Endothelial cell of umbilical vein (primary cell): ENCODE measurements around the gene CUX1. TPM values are rescaled to one million over a fixed set of nuclear protein-coding genes. Genes with fewer than 3 reads are reported as not detected.

Experiments
- BruUV-seq: library from RNA; stranded (reverse); fragments of 400-500 nt; replicated peaks from 2 replicates; lab custom pipeline; 2021; lab: Mats Ljungman, UMichigan
- CTCF ChIA-PET: fragments of 300-600, 350-600 bp; sonication (Branson Sonifier 250); formaldehyde crosslinking; loops from one replicate; lab custom pipeline; 2021; ENCODE audit warnings: antibody characterized with exemption, inconsistent platforms; lab: Charles Lee
- POLR2A ChIA-PET: fragments of 300-600, 350-600 bp; sonication (Branson Sonifier 250); formaldehyde crosslinking; loops from one replicate; lab custom pipeline; 2021; ENCODE audit warnings: antibody characterized with exemption, inconsistent platforms; lab: Charles Lee
- DNase-seq: peaks from one replicate; pipeline ENCODE4 v3.0.0-alpha.2; 2011; ENCODE audit warnings: low read depth, low spot score
- FAIRE-seq: peaks from 2 replicates; lab custom pipeline; 2011; peaks lifted over from hg19 to GRCh38; lab: Jason Lieb, UNC
- H2AFZ ChIP-seq: 2 replicates; pipeline ENCODE4 v1.6.0; 2012; ENCODE audit warnings: low read depth, low read length, control low read depth, inconsistent platforms
- H3K27ac ChIP-seq: 2 replicates; pipeline ENCODE4 v1.5.1; 2011; ENCODE audit warnings: low read depth, mild to moderate bottlenecking, control low read depth, low read length, moderate library complexity; ENCODE audit not compliant: insufficient read depth
- H3K27me3 ChIP-seq, 2 experiments: 2 replicates each; pipeline versions ENCODE4 v1.6.0 to v1.6.1; 2011; ENCODE audit warnings: low read length in 2 of 2, mixed read lengths in 1 of 2; ENCODE audit not compliant: control insufficient read depth in 2 of 2, insufficient read depth in 2 of 2
- H3K36me3 ChIP-seq, 2 experiments: 2 replicates in 1 of 2; 3 replicates in 1 of 2; pipeline ENCODE4 v1.5.1; 2011; ENCODE audit warnings: low read length in 2 of 2, mild to moderate bottlenecking in 1 of 2, moderate library complexity in 1 of 2; ENCODE audit not compliant: control insufficient read depth in 2 of 2, insufficient read depth in 2 of 2; ENCODE audit errors: extremely low read depth in 1 of 2
- H3K4me1 ChIP-seq: 3 replicates; pipeline ENCODE4 v1.5.1; 2011; ENCODE audit warnings: mild to moderate bottlenecking, low read length; ENCODE audit not compliant: control insufficient read depth, insufficient read depth; ENCODE audit errors: extremely low read depth
- H3K4me2 ChIP-seq: 2 replicates; pipeline ENCODE4 v1.6.1; 2011; ENCODE audit warnings: low read length, control low read depth, mixed read lengths; ENCODE audit not compliant: insufficient read depth
- H3K4me3 ChIP-seq, 3 experiments: fragments of 200-600 bp in 1 of 3; sonication (generic), shearing (Covaris generic) in 1 of 3; replicated peaks in 1 of 3; 2 replicates each; pipeline ENCODE4 v1.5.1; 2011 to 2016; ENCODE audit warnings: control low read depth in 3 of 3, low read length in 3 of 3, mild to moderate bottlenecking in 2 of 3, inconsistent platforms in 1 of 3, low read depth in 1 of 3, moderate library complexity in 1 of 3; ENCODE audit not compliant: insufficient read depth in 1 of 3
- H3K79me2 ChIP-seq: 2 replicates; pipeline ENCODE4 v1.6.0; 2012; ENCODE audit warnings: low read length, inconsistent platforms; ENCODE audit not compliant: control insufficient read depth, insufficient read depth
- H3K9ac ChIP-seq: replicated peaks from 2 replicates; pipeline ENCODE3; 2011; ENCODE audit warnings: low read length, control low read depth; ENCODE audit not compliant: insufficient read depth; ENCODE audit errors: extremely low read depth
- H3K9me1 ChIP-seq: replicated peaks from 3 replicates; pipeline ENCODE4 v1.6.0; 2011; ENCODE audit warnings: mild to moderate bottlenecking, low read length; ENCODE audit not compliant: control insufficient read depth, insufficient read depth; ENCODE audit errors: extremely low read depth
- H3K9me3 ChIP-seq: replicated peaks from 2 replicates; pipeline ENCODE4 v1.5.1; 2012; ENCODE audit warnings: low read length, inconsistent platforms; ENCODE audit not compliant: control insufficient read depth, insufficient read depth
- H4K20me1 ChIP-seq: replicated peaks from 2 replicates; pipeline ENCODE3; 2011; ENCODE audit warnings: mild to moderate bottlenecking, low read length; ENCODE audit not compliant: control insufficient read depth, insufficient read depth; ENCODE audit errors: extremely low read depth
- CTCF ChIP-seq, 2 donors: IDR thresholded peaks; 1 replicate in 1 of 2; 2 replicates in 1 of 2; pipeline ENCODE4 v1.5.1; 2011; ENCODE audit warnings: low read length in 2 of 2, mild to moderate bottlenecking in 2 of 2, moderate library complexity in 2 of 2, control low read depth in 1 of 2, inconsistent platforms in 1 of 2, low read depth in 1 of 2; ENCODE audit not compliant: insufficient read depth in 1 of 2; ENCODE audit errors: extremely low read depth in 1 of 2
- EZH2 ChIP-seq: IDR thresholded peaks from 2 replicates; pipeline ENCODE4 v1.6.1; 2012; ENCODE audit warnings: borderline replicate concordance, low read depth, mild to moderate bottlenecking, moderate library complexity, low read length, inconsistent platforms; ENCODE audit not compliant: severe bottlenecking
- JUN ChIP-seq: IDR thresholded peaks from 2 replicates; pipeline ENCODE4 v1.6.1; 2011; ENCODE audit warnings: borderline replicate concordance, low read depth; ENCODE audit not compliant: insufficient read length, insufficient read depth
- MAX ChIP-seq: IDR thresholded peaks from 2 replicates; pipeline ENCODE4 v1.6.1; 2011; ENCODE audit not compliant: insufficient read depth, insufficient read length
- POLR2AphosphoS5 ChIP-seq: IDR thresholded peaks from 2 replicates; pipeline ENCODE4 v1.6.1; 2012; ENCODE audit warnings: low read depth, mild to moderate bottlenecking, control low read depth, low read length, moderate library complexity; ENCODE audit not compliant: insufficient read depth
- dilution Hi-C: fragments of 300-500 bp; cut with MboI; formaldehyde crosslinking; loops from one replicate; pipeline ENCODE4 v1.15.0; 2019; ENCODE audit warnings: low sequenced_read_pairs; ENCODE audit not compliant: extremely low pct_ligation_motif_present
- intact Hi-C: fragments of 100-400 bp; cut with micrococcal nuclease; formaldehyde crosslinking; loops from one replicate; pipeline ENCODE4 v1.10.0; 2022
- polyA plus RNA-seq, 4 experiments: library from polyadenylated mRNA; depleted of rRNA in 3 of 4; stranded (reverse) in 3 of 4; unstranded in 1 of 4; fragments of >200 nt; gene quantifications; 2 replicates each; pipeline versions ENCODE4 v1.2.1 to v1.2.3, GENCODE V29; 2011 to 2012; ENCODE audit warnings: missing spikeins in 1 of 4
- total RNA-seq: library from RNA; stranded (reverse); gene quantifications from 2 replicates; pipeline ENCODE4 v1.2.3, GENCODE V29; 2021

Gene CUX1
- total and polyA plus RNA-seq, 2 donors (not counting 3 experiments of a cell fraction or from before 2014, with no cell fraction given): 13.8 to 49.8 TPM

GRCh38 chr7:101870361-101871062, 53.1 kb downstream of the CUX1 start:
- POLR2A ChIA-PET: no interaction called here
- Histone ChIP-seq H3K4me1 (no peaks in the 10 kb centered on the region), H2AFZ (no peak overlapping the region), H3K36me3 (no peaks in the 10 kb centered on the region), H3K9ac (no peak overlapping the region), H3K4me2 (no peak overlapping the region), H3K9me1 (no peaks in the 10 kb centered on the region), H3K79me2 (peaks cover 8% of the 10 kb centered on the region), H3K27ac (no peak overlapping the region), H3K27me3 (no peaks in the 10 kb centered on the region), H3K9me3 (no peaks in the 10 kb centered on the region), H4K20me1 (no peaks in the 10 kb centered on the region), H3K4me3 (no peak overlapping the region)
- TF ChIP-seq POLR2AphosphoS5 (no peak), MAX (no peak), CTCF (IDR thresholded peaks at IDR 0.05; ENCODE audit: extremely low read depth in 1 of 2, insufficient read depth in 1 of 2, low read depth in 1 of 2, low read length in 2 of 2) (no peak), JUN (no peak), EZH2 (no peak)
- CTCF ChIA-PET: interaction anchor here (1.0 to 1.7 kb wide), 3 partner anchors 11 to 53 kb away, joined by 3 read pairs; no protein-coding TSS in a partner anchor
- no TSS peak for BruUV-seq
- intact Hi-C loops (no loop called here), dilution Hi-C loops (no loop called here)
- FAIRE-seq: no peak
- no peak for DNase-seq
